PC-3 (cell line): ENCODE measurements around the gene TRAK1. TPM values are rescaled to one million over a fixed set of nuclear protein-coding genes. Genes with fewer than 3 reads are reported as not detected.

Experiments used
- ATAC-seq: fragments of 200-7000 bp; cut with Tn5 transposase; 2 replicates; pipeline ENCODE4 v1.9.1; 2020; ENCODE audit warnings: mild to moderate bottlenecking, moderate library complexity
- BruUV-seq: library from RNA; stranded (reverse); fragments of 400-500 nt; replicated peaks from 2 replicates; lab custom pipeline; 2021; lab: Mats Ljungman, UMichigan
- CTCF ChIA-PET: fragments of 300-600 bp; sonication (Branson Sonifier 250); formaldehyde crosslinking; loops from one replicate; lab custom pipeline; 2022; ENCODE audit warnings: antibody characterized with exemption; lab: Charles Lee
- POLR2A ChIA-PET: fragments of 300-600 bp; sonication (Branson Sonifier 250); formaldehyde crosslinking; loops from one replicate; lab custom pipeline; 2022; ENCODE audit warnings: antibody characterized with exemption; ENCODE audit not compliant: unreplicated experiment; lab: Charles Lee
- DNase-seq: peaks from one replicate; pipeline ENCODE4 v3.0.0-alpha.2; 2015
- H2AFZ ChIP-seq: fragments of 300-600 bp; sonication (generic); 2 replicates; pipeline ENCODE4 v1.6.0; 2016; ENCODE audit warnings: antibody characterized with exemption, low read length
- H3F3A ChIP-seq: fragments of 300-600 bp; sonication (generic); one replicate; pipeline ENCODE4 v1.6.0; 2017; ENCODE audit warnings: antibody characterized with exemption, low read length, control low read depth, mild to moderate bottlenecking; ENCODE audit not compliant: unreplicated experiment
- H3K27ac ChIP-seq: fragments of 300-600 bp; sonication (generic); 2 replicates; pipeline ENCODE4 v1.5.1; 2016; ENCODE audit warnings: mild to moderate bottlenecking, low read length
- H3K27me3 ChIP-seq: fragments of 300-600 bp; sonication (generic); 2 replicates; pipeline ENCODE4 v1.6.1; 2016; ENCODE audit warnings: low read length, mixed read lengths
- H3K36me3 ChIP-seq: fragments of 300-600 bp; sonication (generic); 2 replicates; pipeline ENCODE4 v1.6.1; 2016; ENCODE audit warnings: low read depth, mixed run types, low read length, mixed read lengths
- H3K4me1 ChIP-seq: fragments of 300-600 bp; sonication (generic); 2 replicates; pipeline ENCODE4 v1.5.1; 2016; ENCODE audit warnings: low read length; ENCODE audit not compliant: insufficient read depth
- H3K4me2 ChIP-seq: fragments of 300-600 bp; sonication (generic); 2 replicates; pipeline ENCODE4 v1.6.0; 2016; ENCODE audit warnings: low read length
- H3K4me3 ChIP-seq: fragments of 300-600 bp; sonication (generic); 2 replicates; pipeline ENCODE4 v1.5.1; 2016; ENCODE audit warnings: mild to moderate bottlenecking, low read length, mixed read lengths
- H3K79me2 ChIP-seq: fragments of 300-600 bp; sonication (generic); 2 replicates; pipeline ENCODE4 v1.6.1; 2017; ENCODE audit warnings: low read length, mixed read lengths
- H3K9ac ChIP-seq: fragments of 300-600 bp; sonication (generic); 2 replicates; pipeline ENCODE4 v1.6.0; 2016; ENCODE audit warnings: mild to moderate bottlenecking, low read length
- H3K9me2 ChIP-seq: fragments of 300-600 bp; sonication (generic); replicated peaks from 2 replicates; pipeline ENCODE4 v1.6.1; 2016; ENCODE audit warnings: mixed run types, low read length, mixed read lengths
- H3K9me3 ChIP-seq: fragments of 300-600 bp; sonication (generic); 2 replicates; pipeline ENCODE4 v1.6.1; 2016; ENCODE audit warnings: low read length, mixed read lengths
- H4K20me1 ChIP-seq: fragments of 300-600 bp; sonication (generic); 2 replicates; pipeline ENCODE4 v1.6.1; 2016; ENCODE audit warnings: low read length, mixed read lengths
- CTCF ChIP-seq: fragments of 300-600 bp; sonication (generic); conservative IDR thresholded peaks from 2 replicates; pipeline ENCODE4 v1.5.1; 2017; ENCODE audit warnings: antibody characterized with exemption, low read depth, mild to moderate bottlenecking, low read length
- EZH2 ChIP-seq: fragments of 300-600 bp; sonication (generic); IDR thresholded peaks from one replicate; pipeline ENCODE4 v1.6.1; 2017; ENCODE audit warnings: antibody characterized with exemption, mild to moderate bottlenecking, low read length; ENCODE audit not compliant: unreplicated experiment
- EZH2phosphoT487 ChIP-seq: fragments of 300-600 bp; sonication (generic); IDR thresholded peaks from 2 replicates; pipeline ENCODE4 v1.6.1; 2018; ENCODE audit warnings: mild to moderate bottlenecking, antibody characterized with exemption, low read length, borderline replicate concordance
- intact Hi-C: fragments of 100-400 bp; cut with micrococcal nuclease; formaldehyde crosslinking; loops from 2 replicates; pipeline ENCODE4 v1.9.0; 2023
- total RNA-seq: library from RNA; depleted of rRNA; stranded (reverse); fragments of >200 nt; gene quantifications from 2 replicates; pipeline ENCODE4 v1.2.3, GENCODE V29; 2014

TRAK1 gene
- total RNA-seq, 1 experiment from 2014 or later, result 23.4 TPM

- Histone ChIP-seq H3K9me2 (no peaks in the 10 kb centered on the region), H3K9me3 (no peaks in the 10 kb centered on the region), H3K36me3 (no peaks in the 10 kb centered on the region), H3K27me3 (no peaks in the 10 kb centered on the region), H3K27ac (no peak overlapping the region), H4K20me1 (no peaks in the 10 kb centered on the region), H3K4me1 (peaks cover 12% of the 10 kb centered on the region), H3F3A (no peaks in the 10 kb centered on the region), H2AFZ (no peak overlapping the region), H3K9ac (no peak overlapping the region), H3K4me2 (no peak overlapping the region), H3K79me2 (no peaks in the 10 kb centered on the region), H3K4me3 (no peak overlapping the region)
- CTCF ChIA-PET, result no interaction called here
- POLR2A ChIA-PET, result no interaction called here
- no TSS peak for BruUV-seq
- intact Hi-C loops, result no loop called here
- TF ChIP-seq EZH2phosphoT487 (no peak), CTCF (no peak), EZH2 (no peak)
- ATAC-seq (no peak), DNase-seq (no peak)
Measured at GRCh38 chr3:42172047-42172654, 81.0 kb downstream of the TRAK1 start.

GRCh38 chr3:42173307-42173706 is 82.2 kb downstream of the TRAK1 start:
- H3K27me3 ChIP-seq, result no peaks in the 10 kb centered on the region
- H3K9me2 ChIP-seq, result no peaks in the 10 kb centered on the region
- H3K79me2 ChIP-seq, result no peaks in the 10 kb centered on the region
- TF ChIP-seq EZH2phosphoT487 (no peak), CTCF (no peak), EZH2 (no peak)
- H3F3A ChIP-seq, result no peaks in the 10 kb centered on the region
- DNase-seq (no peak), ATAC-seq (no peak)
- intact Hi-C loops, result no loop called here
- no peak overlapping the region for H3K4me2 ChIP-seq
- BruUV-seq, result no TSS peak
- no peak overlapping the region for H3K4me3 ChIP-seq
- H3K9ac ChIP-seq, result no peak overlapping the region
- ChIA-PET POLR2A (no interaction called here), CTCF (no interaction called here)
- H3K27ac ChIP-seq, result no peak overlapping the region
- H2AFZ ChIP-seq, result no peak overlapping the region
- no peaks in the 10 kb centered on the region for H4K20me1 ChIP-seq
- peaks cover 18% of the 10 kb centered on the region for H3K4me1 ChIP-seq
- H3K9me3 ChIP-seq, result no peaks in the 10 kb centered on the region
- no peaks in the 10 kb centered on the region for H3K36me3 ChIP-seq

GRCh38 chr3:42174679-42175385 is 83.7 kb downstream of the TRAK1 start:
- DNase-seq (no peak), ATAC-seq (no peak)
- no TSS peak for BruUV-seq
- H4K20me1 ChIP-seq, result no peaks in the 10 kb centered on the region
- no peaks in the 10 kb centered on the region for H3K9me3 ChIP-seq
- H3K27ac ChIP-seq, result no peak overlapping the region
- no peaks in the 10 kb centered on the region for H3K27me3 ChIP-seq
- TF ChIP-seq CTCF (no peak), EZH2phosphoT487 (no peak), EZH2 (no peak)
- CTCF ChIA-PET, result no interaction called here
- H3K9me2 ChIP-seq, result no peaks in the 10 kb centered on the region
- POLR2A ChIA-PET, result no interaction called here
- intact Hi-C loops, result no loop called here
- no peak overlapping the region for H3K4me2 ChIP-seq
- no peak overlapping the region for H3K9ac ChIP-seq
- H3F3A ChIP-seq, result peaks cover 5% of the 10 kb centered on the region
- H3K4me3 ChIP-seq, result no peak overlapping the region
- peaks cover 30% of the 10 kb centered on the region for H3K4me1 ChIP-seq
- H3K36me3 ChIP-seq, result no peaks in the 10 kb centered on the region
- no peak overlapping the region for H2AFZ ChIP-seq
- H3K79me2 ChIP-seq, result no peaks in the 10 kb centered on the region
